NCI-H2107 treated with DMSO at 0.1 percent for 48 hours (cell line): ENCODE data around the gene TMEM143.

ENCODE experiments used
- DNase-seq: peaks from one replicate; lab custom pipeline; 2025; ENCODE audit not compliant: unreplicated experiment; lab: John Stamatoyannopoulos, UW

Gene TMEM143

GRCh38 chr19:48361912-48362311 is 1.8 kb downstream of the TMEM143 start:
- no peak for DNase-seq

GRCh38 chr19:48359123-48359522 is 4.6 kb downstream of the TMEM143 start:
- DNase-seq, result no peak

- no peak for DNase-seq
Measured at GRCh38 chr19:48355365-48355954, 8.3 kb downstream of the TMEM143 start.

GRCh38 chr19:48354332-48354992 is 9.3 kb downstream of the TMEM143 start:
- no peak for DNase-seq

GRCh38 chr19:48353677-48354076 is 10.1 kb downstream of the TMEM143 start:
- DNase-seq, result no peak

- DNase-seq, result peak; percentile 19
Measured at GRCh38 chr19:48351341-48351752, 12.4 kb downstream of the TMEM143 start.

GRCh38 chr19:48350856-48351255 is 12.9 kb downstream of the TMEM143 start:
- DNase-seq, result no peak

GRCh38 chr19:48348737-48349136 is 15.0 kb downstream of the TMEM143 start:
- no peak for DNase-seq

- no peak for DNase-seq
Measured at GRCh38 chr19:48348045-48348444, 15.7 kb downstream of the TMEM143 start.

GRCh38 chr19:48346191-48346590 is 17.5 kb downstream of the TMEM143 start:
- no peak for DNase-seq

- DNase-seq, result no peak
Measured at GRCh38 chr19:48344892-48345291, 18.8 kb downstream of the TMEM143 start.

GRCh38 chr19:48342841-48343540 is 20.7 kb downstream of the TMEM143 start:
- DNase-seq, result no peak

- no peak for DNase-seq
Measured at GRCh38 chr19:48342414-48342738, 21.4 kb downstream of the TMEM143 start.

GRCh38 chr19:48341515-48342413 is 22.0 kb downstream of the TMEM143 start:
- no peak for DNase-seq

GRCh38 chr19:48340995-48341394 is 22.7 kb downstream of the TMEM143 start:
- DNase-seq, result peak; percentile 66

GRCh38 chr19:48338802-48339503 is 24.8 kb downstream of the TMEM143 start:
- DNase-seq, result no peak

GRCh38 chr19:48338253-48338755 is 25.4 kb downstream of the TMEM143 start:
- no peak for DNase-seq

GRCh38 chr19:48333467-48334384 is 30.0 kb downstream of the TMEM143 start:
- DNase-seq, result peak; percentile 65

GRCh38 chr19:48332662-48333466 is 30.9 kb downstream of the TMEM143 start:
- DNase-seq, result peak; percentile 99
